A549 (cell line): ENCODE measurements around the gene E2F2.

Experiments
- CBX8 ChIP-seq: fragments of 200-600 bp; sonication (generic); IDR thresholded peaks from 2 replicates; pipeline ENCODE4 v1.6.1; 2016
- KDM1A ChIP-seq: fragments of 200-600 bp; sonication (generic); IDR thresholded peaks from 2 replicates; pipeline ENCODE4 v1.6.1; 2016; ENCODE audit warnings: low read depth, mild to moderate bottlenecking
- MAFK ChIP-seq: fragments of 450-650 bp; IDR thresholded peaks from 2 replicates; pipeline ENCODE4 v1.6.1; 2014; ENCODE audit not compliant: partially characterized antibody
- MAZ ChIP-seq: fragments of 150-350 bp; IDR thresholded peaks from 2 replicates; pipeline ENCODE4 v1.6.1; 2014; ENCODE audit warnings: antibody characterized with exemption, low read depth, low read length, borderline replicate concordance
- MYC ChIP-seq: IDR thresholded peaks from 2 replicates; pipeline ENCODE4 v1.6.1; 2012; ENCODE audit warnings: mild to moderate bottlenecking, inconsistent platforms, low read length, improper control_type of control experiment, borderline replicate concordance
- POLR2AphosphoS2 ChIP-seq: conservative IDR thresholded peaks from 2 replicates; pipeline ENCODE4 v1.6.1; 2012; ENCODE audit warnings: low read length, improper control_type of control experiment, inconsistent platforms
- RAD21 ChIP-seq, 2 experiments: fragments of >200 bp in 1 of 2; sonication (Bioruptor Twin) in 1 of 2; formaldehyde crosslinking in 1 of 2; IDR thresholded peaks in 1 of 2; conservative IDR thresholded peaks in 1 of 2; 2 replicates in 1 of 2; 3 replicates in 1 of 2; pipeline ENCODE4 v1.6.1; 2012 to 2018; ENCODE audit warnings: inconsistent platforms in 1 of 2
- SREBF2 ChIP-seq: fragments of 450-650 bp; IDR thresholded peaks from 2 replicates; pipeline ENCODE4 v1.6.1; 2014; ENCODE audit warnings: mild to moderate bottlenecking, moderate library complexity
- TF ChIP-seq, protein P1 (sequence below): fragments of 200-600 bp; sonication (generic); IDR thresholded peaks from 2 replicates; pipeline ENCODE4 v1.6.1; 2016; ENCODE audit warnings: antibody characterized with exemption, mild to moderate bottlenecking, moderate library complexity
- TF ChIP-seq, protein P2 (sequence below): fragments of >200 bp; sonication (Bioruptor Twin); formaldehyde crosslinking; IDR thresholded peaks from 3 replicates; pipeline ENCODE4 v1.5.1; 2016

DNA sequence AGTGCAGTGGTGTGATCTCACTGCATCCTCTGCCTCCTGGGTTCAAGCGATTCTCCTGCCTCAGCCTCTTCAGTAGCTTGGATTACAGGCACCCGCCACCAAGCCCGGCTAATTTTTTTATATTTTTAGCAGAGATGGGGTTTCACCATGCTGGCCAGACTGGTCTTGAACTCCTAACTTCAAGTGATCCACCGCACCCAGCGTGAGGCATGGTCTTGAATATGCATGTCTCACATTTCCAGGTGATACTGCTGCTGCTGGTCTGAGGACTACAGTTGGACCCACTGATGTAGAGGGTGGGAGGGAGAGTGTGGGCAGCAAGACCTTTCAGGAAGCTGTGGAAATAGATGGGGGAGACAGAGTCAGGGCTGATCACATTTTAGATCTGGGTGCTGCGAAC is 25.2 kb downstream of the E2F2 start:
- TF ChIP-seq CBX8 = no peak
- TF ChIP-seq, protein P1, sequence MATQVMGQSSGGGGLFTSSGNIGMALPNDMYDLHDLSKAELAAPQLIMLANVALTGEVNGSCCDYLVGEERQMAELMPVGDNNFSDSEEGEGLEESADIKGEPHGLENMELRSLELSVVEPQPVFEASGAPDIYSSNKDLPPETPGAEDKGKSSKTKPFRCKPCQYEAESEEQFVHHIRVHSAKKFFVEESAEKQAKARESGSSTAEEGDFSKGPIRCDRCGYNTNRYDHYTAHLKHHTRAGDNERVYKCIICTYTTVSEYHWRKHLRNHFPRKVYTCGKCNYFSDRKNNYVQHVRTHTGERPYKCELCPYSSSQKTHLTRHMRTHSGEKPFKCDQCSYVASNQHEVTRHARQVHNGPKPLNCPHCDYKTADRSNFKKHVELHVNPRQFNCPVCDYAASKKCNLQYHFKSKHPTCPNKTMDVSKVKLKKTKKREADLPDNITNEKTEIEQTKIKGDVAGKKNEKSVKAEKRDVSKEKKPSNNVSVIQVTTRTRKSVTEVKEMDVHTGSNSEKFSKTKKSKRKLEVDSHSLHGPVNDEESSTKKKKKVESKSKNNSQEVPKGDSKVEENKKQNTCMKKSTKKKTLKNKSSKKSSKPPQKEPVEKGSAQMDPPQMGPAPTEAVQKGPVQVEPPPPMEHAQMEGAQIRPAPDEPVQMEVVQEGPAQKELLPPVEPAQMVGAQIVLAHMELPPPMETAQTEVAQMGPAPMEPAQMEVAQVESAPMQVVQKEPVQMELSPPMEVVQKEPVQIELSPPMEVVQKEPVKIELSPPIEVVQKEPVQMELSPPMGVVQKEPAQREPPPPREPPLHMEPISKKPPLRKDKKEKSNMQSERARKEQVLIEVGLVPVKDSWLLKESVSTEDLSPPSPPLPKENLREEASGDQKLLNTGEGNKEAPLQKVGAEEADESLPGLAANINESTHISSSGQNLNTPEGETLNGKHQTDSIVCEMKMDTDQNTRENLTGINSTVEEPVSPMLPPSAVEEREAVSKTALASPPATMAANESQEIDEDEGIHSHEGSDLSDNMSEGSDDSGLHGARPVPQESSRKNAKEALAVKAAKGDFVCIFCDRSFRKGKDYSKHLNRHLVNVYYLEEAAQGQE = no peak
- TF ChIP-seq RAD21 (conservative IDR thresholded peaks at IDR 0.05 in 1 of 2, IDR thresholded peaks at IDR 0.05 in 1 of 2) = no peak
- no peak for TF ChIP-seq POLR2AphosphoS2
- TF ChIP-seq MAFK = no peak
- no peak for TF ChIP-seq MYC
- TF ChIP-seq SREBF2 = no peak
- TF ChIP-seq, protein P2, sequence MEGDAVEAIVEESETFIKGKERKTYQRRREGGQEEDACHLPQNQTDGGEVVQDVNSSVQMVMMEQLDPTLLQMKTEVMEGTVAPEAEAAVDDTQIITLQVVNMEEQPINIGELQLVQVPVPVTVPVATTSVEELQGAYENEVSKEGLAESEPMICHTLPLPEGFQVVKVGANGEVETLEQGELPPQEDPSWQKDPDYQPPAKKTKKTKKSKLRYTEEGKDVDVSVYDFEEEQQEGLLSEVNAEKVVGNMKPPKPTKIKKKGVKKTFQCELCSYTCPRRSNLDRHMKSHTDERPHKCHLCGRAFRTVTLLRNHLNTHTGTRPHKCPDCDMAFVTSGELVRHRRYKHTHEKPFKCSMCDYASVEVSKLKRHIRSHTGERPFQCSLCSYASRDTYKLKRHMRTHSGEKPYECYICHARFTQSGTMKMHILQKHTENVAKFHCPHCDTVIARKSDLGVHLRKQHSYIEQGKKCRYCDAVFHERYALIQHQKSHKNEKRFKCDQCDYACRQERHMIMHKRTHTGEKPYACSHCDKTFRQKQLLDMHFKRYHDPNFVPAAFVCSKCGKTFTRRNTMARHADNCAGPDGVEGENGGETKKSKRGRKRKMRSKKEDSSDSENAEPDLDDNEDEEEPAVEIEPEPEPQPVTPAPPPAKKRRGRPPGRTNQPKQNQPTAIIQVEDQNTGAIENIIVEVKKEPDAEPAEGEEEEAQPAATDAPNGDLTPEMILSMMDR = no peak
- TF ChIP-seq KDM1A = no peak
- TF ChIP-seq MAZ = no peak
